ENCODE results near the gene NLGN3.

The NLGN3 gene

DNA sequence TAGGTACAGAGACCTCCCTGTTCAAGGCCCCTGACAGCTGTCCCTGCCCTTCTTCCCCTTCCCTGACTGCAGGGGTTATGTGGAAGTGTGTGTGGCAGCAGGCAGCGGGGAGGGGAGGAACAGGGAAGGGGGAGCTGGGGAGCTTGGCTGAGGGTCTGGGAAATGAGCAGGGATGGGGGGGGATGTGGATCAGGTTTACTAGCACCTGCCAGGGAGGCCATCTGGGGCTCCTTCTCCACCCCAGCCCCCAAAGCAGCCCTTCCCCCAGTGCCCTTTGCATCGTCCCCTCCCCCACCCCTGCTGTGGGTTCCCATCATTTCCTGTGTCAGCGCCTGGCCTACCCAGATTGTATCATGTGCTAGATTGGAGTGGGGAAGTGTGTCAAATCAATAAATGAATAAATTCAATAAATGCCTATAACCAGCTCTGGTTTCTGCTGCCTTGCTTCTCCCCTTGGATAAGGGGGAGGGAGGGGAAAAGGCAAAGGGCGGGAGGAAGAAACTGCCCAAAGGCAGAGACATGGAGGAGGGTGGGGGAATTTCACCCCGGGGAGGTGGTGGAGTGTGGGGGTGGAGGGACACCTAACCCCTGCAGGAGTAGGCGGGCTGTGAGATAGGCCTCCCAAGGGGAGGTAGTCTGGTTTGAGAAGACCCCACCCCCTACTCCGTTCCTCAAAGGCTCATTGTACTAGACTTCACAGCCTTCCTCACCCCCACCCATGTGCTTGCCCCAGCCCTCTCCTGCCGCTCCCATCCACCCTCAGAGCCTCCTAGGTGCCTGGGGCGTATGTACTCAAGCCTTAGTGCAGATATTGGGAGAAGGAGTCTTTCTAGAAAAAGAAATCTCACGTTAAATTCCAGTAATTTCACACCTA, 41.3 kb upstream of the NLGN3 start:
- H3K9ac ChIP-seq (ENCODE audit: low read length) = no peak overlapping the region
- H3K27me3 ChIP-seq (replicated peaks; ENCODE audit: control insufficient read depth, insufficient read depth, low read length) = peaks cover 28% of the 10 kb centered on the region
- H3K4me1 ChIP-seq (ENCODE audit: control insufficient read depth, insufficient read depth, low read length) = no peaks in the 10 kb centered on the region
- H3K4me3 ChIP-seq (ENCODE audit: low read length) = no peak overlapping the region
- DNase-seq (ENCODE audit: low read depth) = no peak
- no peaks in the 10 kb centered on the region for H3K9me3 ChIP-seq (ENCODE audit: control insufficient read depth, low read length)
- H3K36me3 ChIP-seq (ENCODE audit: control insufficient read depth, insufficient read depth, low read length, severe bottlenecking) = no peaks in the 10 kb centered on the region

DNA sequence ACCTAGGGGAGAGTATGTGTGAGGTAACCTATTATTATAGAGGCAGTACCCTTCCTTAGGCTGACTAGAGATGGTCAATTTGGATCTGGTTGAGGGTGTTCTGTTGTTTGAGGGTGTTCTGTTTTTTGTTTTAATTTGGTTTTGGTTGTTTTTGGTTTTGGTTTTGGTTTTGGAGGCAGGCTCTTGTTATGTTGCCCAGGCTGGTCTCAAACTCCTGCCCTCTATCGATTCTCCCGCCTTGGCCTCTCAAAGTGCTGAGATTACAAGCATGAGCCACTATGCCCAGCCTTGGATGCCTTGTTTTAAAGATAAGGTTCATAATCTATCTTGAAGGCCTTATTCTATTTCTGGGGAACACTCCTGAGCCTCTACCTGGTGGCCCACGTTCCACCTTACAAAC, 39.0 kb upstream of the NLGN3 start:
- H3K9me3 ChIP-seq (ENCODE audit: control insufficient read depth, low read length) = no peaks in the 10 kb centered on the region
- no peaks in the 10 kb centered on the region for H3K36me3 ChIP-seq (ENCODE audit: control insufficient read depth, insufficient read depth, low read length, severe bottlenecking)
- no peak overlapping the region for H3K9ac ChIP-seq (ENCODE audit: low read length)
- H3K27me3 ChIP-seq (replicated peaks; ENCODE audit: control insufficient read depth, insufficient read depth, low read length) = peaks cover 40% of the 10 kb centered on the region
- DNase-seq (ENCODE audit: low read depth) = no peak
- no peak overlapping the region for H3K4me3 ChIP-seq (ENCODE audit: low read length)
- no peaks in the 10 kb centered on the region for H3K4me1 ChIP-seq (ENCODE audit: control insufficient read depth, insufficient read depth, low read length)

DNA sequence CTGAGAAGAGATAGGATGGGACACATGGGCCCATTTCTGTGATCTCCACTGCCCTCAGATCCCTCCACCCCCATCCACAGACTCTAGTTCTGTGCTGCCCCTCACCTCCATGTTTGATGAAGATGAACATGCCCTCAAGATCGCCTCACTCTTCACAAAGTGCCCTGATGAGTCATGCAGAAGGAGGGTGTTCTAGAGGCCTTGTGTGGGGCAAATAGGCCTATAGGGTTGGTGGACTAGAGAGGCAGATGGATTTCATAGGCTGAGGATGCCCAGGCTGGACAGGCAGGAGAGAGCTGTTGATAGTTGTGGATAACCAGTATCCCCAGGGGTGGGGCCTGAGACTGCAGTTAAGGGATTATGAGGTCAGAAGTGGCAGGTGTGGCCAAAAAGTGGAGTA, 38.2 kb upstream of the NLGN3 start, which contains the start of gene CXorf65:
CXorf65 (minus strand) TSS at position 314 of the 400 bp plus-strand sequence; CDS start at position 130, 184 bp downstream.
- no peaks in the 10 kb centered on the region for H3K36me3 ChIP-seq (ENCODE audit: control insufficient read depth, insufficient read depth, low read length, severe bottlenecking)
- peaks cover 40% of the 10 kb centered on the region for H3K27me3 ChIP-seq (replicated peaks; ENCODE audit: control insufficient read depth, insufficient read depth, low read length)
- H3K4me3 ChIP-seq (ENCODE audit: low read length) = no peak within 1 kb of the TSS
- no peaks in the 10 kb centered on the region for H3K9me3 ChIP-seq (ENCODE audit: control insufficient read depth, low read length)
- H3K9ac ChIP-seq (ENCODE audit: low read length) = no peak within 1 kb of the TSS
- DNase-seq (ENCODE audit: low read depth) = no peak
- H3K4me1 ChIP-seq (ENCODE audit: control insufficient read depth, insufficient read depth, low read length) = no peaks in the 10 kb centered on the region

DNA sequence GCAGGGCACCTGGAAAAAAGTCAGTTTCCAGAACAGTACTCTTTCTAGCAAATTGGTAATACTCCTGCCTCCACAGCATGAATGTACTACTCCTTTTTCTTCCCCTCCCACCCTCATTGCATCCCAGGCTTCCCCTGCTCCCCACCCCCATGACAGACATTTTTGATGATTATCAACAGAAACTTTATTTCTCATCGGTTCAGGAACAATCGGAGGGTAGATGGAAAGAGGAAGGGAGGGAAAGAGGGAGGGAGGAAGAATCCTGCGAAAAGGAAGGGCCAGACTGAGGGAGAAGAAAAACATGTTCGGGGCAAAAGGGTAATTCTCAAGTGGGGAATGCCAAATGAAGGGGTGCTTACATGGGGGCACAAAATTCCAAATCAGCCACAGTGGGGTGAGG, 37.4 kb upstream of the NLGN3 start:
- no peaks in the 10 kb centered on the region for H3K36me3 ChIP-seq (ENCODE audit: control insufficient read depth, insufficient read depth, low read length, severe bottlenecking)
- no peaks in the 10 kb centered on the region for H3K9me3 ChIP-seq (ENCODE audit: control insufficient read depth, low read length)
- no peak overlapping the region for H3K9ac ChIP-seq (ENCODE audit: low read length)
- no peak for DNase-seq (ENCODE audit: low read depth)
- H3K27me3 ChIP-seq (replicated peaks; ENCODE audit: control insufficient read depth, insufficient read depth, low read length) = peaks cover 43% of the 10 kb centered on the region
- no peaks in the 10 kb centered on the region for H3K4me1 ChIP-seq (ENCODE audit: control insufficient read depth, insufficient read depth, low read length)
- no peak overlapping the region for H3K4me3 ChIP-seq (ENCODE audit: low read length)

DNA sequence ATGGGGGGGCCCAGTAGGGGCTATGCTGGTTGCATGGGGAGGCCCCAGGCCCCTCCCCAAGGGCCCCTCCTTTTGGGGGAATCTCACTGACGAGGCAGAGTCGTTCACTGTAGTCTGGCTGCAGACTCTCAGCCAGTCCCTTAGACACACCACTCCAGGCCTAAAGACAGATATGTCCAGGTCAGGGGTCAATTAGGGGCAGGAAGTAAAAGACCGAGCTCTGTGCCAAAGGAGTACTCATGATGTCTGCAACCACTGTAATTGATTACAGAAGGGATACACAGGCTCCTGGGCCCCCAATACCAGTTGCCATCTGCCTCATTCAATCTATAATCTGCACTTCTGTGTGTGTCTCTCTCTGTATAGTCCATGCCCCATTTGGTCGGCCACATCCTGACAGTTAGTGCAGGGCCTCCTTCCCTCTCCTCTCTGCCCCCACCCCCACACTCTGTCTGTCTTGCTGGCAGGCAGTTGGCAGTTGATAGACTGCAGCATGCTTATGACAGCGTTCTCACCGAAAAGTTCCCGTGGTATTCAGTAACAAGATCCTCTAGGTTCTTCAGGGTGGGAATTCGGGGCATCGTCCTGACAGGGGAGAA, 36.8 kb upstream of the NLGN3 start:
- no peaks in the 10 kb centered on the region for H3K4me1 ChIP-seq (ENCODE audit: control insufficient read depth, insufficient read depth, low read length)
- no peak for DNase-seq (ENCODE audit: low read depth)
- H3K36me3 ChIP-seq (ENCODE audit: control insufficient read depth, insufficient read depth, low read length, severe bottlenecking) = no peaks in the 10 kb centered on the region
- H3K9me3 ChIP-seq (ENCODE audit: control insufficient read depth, low read length) = no peaks in the 10 kb centered on the region
- H3K27me3 ChIP-seq (replicated peaks; ENCODE audit: control insufficient read depth, insufficient read depth, low read length) = peaks cover 48% of the 10 kb centered on the region
- no peak overlapping the region for H3K9ac ChIP-seq (ENCODE audit: low read length)
- H3K4me3 ChIP-seq (ENCODE audit: low read length) = no peak overlapping the region

DNA sequence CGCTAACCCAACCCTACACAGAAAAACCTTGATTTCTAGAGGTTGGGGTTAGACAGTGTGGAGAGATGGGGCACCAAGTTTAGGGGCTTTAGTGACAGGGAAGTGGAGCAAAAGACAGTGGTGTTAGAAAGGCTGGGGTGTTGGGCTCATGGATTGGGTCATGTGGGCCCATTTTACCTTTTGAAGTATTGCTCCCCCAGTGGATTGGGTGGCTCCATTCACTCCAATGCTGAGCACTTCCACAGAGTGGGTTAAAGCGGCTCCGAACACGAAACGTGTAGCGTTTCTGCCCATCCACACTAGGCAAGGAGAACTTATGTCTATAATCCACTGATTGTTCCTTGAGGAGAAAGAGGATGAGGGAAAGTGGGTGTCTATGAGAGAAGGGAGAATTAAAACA, 35.6 kb upstream of the NLGN3 start:
- H3K4me3 ChIP-seq (ENCODE audit: low read length) = no peak overlapping the region
- H3K27me3 ChIP-seq (replicated peaks; ENCODE audit: control insufficient read depth, insufficient read depth, low read length) = peaks cover 53% of the 10 kb centered on the region
- H3K36me3 ChIP-seq (ENCODE audit: control insufficient read depth, insufficient read depth, low read length, severe bottlenecking) = no peaks in the 10 kb centered on the region
- no peaks in the 10 kb centered on the region for H3K9me3 ChIP-seq (ENCODE audit: control insufficient read depth, low read length)
- H3K4me1 ChIP-seq (ENCODE audit: control insufficient read depth, insufficient read depth, low read length) = no peaks in the 10 kb centered on the region
- no peak overlapping the region for H3K9ac ChIP-seq (ENCODE audit: low read length)
- no peak for DNase-seq (ENCODE audit: low read depth)

DNA sequence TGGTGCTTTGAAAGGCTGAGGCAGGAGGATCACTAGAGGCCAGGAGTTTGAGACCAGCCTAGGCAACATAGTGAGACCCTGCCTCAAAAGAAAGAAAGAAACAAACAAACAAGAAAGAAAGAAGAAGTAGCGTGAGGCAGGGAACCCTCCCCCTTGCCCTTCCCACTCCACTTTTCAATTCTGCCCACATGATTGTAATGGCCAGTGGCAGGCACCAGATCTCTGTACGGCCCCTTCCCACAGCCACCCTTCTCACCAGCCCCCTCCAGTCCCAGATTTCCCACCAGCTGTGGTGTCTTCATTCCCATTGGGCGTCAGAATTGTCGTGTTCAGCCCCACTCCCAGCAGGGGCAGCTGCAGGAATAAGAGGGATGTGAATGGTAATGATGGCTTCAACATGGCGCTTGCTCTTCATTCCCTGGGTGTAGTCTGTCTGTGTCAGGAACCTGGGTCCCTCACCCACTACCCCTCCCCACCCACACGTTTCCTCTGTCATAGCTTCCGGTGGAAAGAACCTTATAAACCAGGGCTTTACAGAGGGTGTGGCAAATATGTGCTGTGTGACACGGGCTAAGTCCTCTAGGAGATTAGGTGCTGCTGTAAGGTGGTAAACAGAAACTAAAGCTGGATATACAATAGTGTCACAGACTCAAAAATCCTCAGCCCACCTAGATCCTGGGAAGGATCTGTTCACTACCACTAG, 33.3 kb upstream of the NLGN3 start, which contains the start of gene IL2RG:
IL2RG (minus strand) TSS at position 437 of the 703 bp plus-strand sequence; CDS start at position 399, 38 bp downstream.
- no peaks in the 10 kb centered on the region for H3K36me3 ChIP-seq (ENCODE audit: control insufficient read depth, insufficient read depth, low read length, severe bottlenecking)
- no peak for DNase-seq (ENCODE audit: low read depth)
- no peak within 1 kb of the TSS for H3K9ac ChIP-seq (ENCODE audit: low read length)
- no peak within 1 kb of the TSS for H3K4me3 ChIP-seq (ENCODE audit: low read length)
- H3K4me1 ChIP-seq (ENCODE audit: control insufficient read depth, insufficient read depth, low read length) = no peaks in the 10 kb centered on the region
- H3K27me3 ChIP-seq (replicated peaks; ENCODE audit: control insufficient read depth, insufficient read depth, low read length) = peaks cover 50% of the 10 kb centered on the region
- no peaks in the 10 kb centered on the region for H3K9me3 ChIP-seq (ENCODE audit: control insufficient read depth, low read length)

DNA sequence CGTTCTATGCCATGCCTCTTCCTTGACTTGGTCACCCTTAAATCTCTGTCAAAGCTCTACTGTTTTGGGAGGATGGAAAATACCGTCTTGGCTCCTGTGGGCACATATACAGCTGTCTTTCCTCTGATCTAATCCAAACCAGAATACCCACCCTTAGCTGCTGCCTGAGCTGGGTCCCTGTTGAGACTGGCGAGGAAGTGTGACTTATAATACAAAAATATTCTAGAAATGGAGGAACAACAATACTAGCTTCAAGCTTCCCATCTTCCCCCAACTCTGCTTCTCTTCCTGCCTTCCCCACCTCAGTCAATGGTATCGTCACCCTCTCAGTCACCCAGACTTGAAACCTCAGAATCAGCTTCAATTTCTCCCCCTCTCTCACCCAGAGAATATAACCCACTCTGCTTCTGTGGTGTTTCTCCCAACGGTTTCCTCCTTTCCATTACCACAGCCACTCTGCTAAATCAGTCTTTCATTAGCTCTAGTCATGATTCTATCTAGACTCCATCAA, 32.7 kb upstream of the NLGN3 start:
- no peaks in the 10 kb centered on the region for H3K36me3 ChIP-seq (ENCODE audit: control insufficient read depth, insufficient read depth, low read length, severe bottlenecking)
- peaks cover 50% of the 10 kb centered on the region for H3K27me3 ChIP-seq (replicated peaks; ENCODE audit: control insufficient read depth, insufficient read depth, low read length)
- H3K4me1 ChIP-seq (ENCODE audit: control insufficient read depth, insufficient read depth, low read length) = no peaks in the 10 kb centered on the region
- no peak overlapping the region for H3K9ac ChIP-seq (ENCODE audit: low read length)
- H3K9me3 ChIP-seq (ENCODE audit: control insufficient read depth, low read length) = no peaks in the 10 kb centered on the region
- no peak overlapping the region for H3K4me3 ChIP-seq (ENCODE audit: low read length)
- no peak for DNase-seq (ENCODE audit: low read depth)

DNA sequence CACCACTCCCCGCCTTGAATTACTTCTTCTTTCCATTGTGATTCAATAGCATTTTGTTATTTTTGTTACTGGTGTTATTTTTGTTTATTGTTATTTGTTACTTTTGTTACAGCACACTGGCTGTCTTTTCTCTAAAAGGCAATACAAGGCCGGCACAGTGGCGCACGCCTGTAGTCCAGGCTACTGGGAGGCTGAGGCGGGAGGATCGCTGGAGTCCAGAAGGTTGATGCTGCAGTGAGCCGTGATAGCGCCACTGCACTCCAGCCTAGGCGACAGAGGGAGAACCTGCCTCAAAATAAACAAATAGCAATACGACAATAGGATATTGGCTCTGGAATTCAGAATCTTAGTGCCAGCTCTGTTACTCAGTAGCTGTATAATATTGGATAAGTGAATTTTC, 27.3 kb upstream of the NLGN3 start:
- DNase-seq (ENCODE audit: low read depth) = no peak
- H3K4me3 ChIP-seq (ENCODE audit: low read length) = no peak overlapping the region
- no peak overlapping the region for H3K9ac ChIP-seq (ENCODE audit: low read length)
- peaks cover 16% of the 10 kb centered on the region for H3K36me3 ChIP-seq (ENCODE audit: control insufficient read depth, insufficient read depth, low read length, severe bottlenecking)
- no peaks in the 10 kb centered on the region for H3K9me3 ChIP-seq (ENCODE audit: control insufficient read depth, low read length)
- peaks cover 9% of the 10 kb centered on the region for H3K27me3 ChIP-seq (replicated peaks; ENCODE audit: control insufficient read depth, insufficient read depth, low read length)
- no peaks in the 10 kb centered on the region for H3K4me1 ChIP-seq (ENCODE audit: control insufficient read depth, insufficient read depth, low read length)

DNA sequence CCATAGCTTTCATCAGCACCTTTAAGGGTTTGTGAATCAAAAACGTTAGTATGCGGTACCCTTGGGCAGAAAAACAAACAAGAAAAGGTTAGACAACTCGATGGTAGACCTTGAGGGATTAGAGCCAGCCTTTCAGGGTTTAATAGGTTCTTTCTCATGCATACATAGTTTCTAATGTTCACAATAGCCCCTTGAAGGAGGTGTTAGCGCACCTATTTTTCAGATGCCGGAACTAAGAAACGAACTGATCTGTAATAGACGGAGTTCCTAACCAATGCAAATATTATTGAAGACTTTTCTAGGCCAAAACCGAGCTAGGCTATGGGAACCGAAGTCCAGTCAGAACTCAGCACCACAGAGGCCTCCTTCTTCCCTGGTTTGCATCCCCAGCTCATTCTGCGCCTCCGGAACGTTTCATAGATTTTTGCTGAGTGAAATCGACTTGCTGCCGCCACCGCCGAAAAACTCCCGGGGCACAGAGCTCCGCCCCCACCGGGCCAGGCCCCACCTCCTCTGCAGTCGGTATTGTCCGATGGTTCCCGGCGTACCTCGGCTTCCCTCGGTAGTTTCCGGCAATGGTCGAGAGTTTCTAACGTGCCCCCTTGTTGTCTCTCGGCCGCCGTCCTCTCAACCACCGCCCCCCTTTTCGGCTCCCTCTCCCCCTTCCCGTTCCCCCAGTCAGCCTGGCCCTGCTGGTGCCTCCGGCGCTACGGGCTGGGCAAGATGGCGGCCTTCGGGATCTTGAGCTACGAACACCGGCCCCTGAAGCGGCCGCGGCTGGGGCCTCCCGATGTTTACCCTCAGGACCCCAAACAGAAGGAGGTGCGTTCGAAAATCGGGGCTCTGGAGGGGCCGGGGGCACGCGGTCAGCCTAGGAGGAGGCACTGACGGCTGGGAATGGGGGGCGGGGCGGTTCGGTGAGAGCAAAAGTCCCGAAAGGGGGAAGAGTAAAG, 26.3 kb upstream of the NLGN3 start, which contains the start of gene MED12:
MED12 (plus strand) TSS at position 565 of the 953 bp plus-strand sequence; CDS start at position 724, 159 bp downstream.
- H3K9ac ChIP-seq (ENCODE audit: low read length) = peak within 1 kb of the TSS; percentile 84
- peaks cover 25% of the 10 kb centered on the region for H3K36me3 ChIP-seq (ENCODE audit: control insufficient read depth, insufficient read depth, low read length, severe bottlenecking)
- no peaks in the 10 kb centered on the region for H3K9me3 ChIP-seq (ENCODE audit: control insufficient read depth, low read length)
- no peaks in the 10 kb centered on the region for H3K4me1 ChIP-seq (ENCODE audit: control insufficient read depth, insufficient read depth, low read length)
- peak; percentile 89 for DNase-seq (ENCODE audit: low read depth)
- peaks cover 4% of the 10 kb centered on the region for H3K27me3 ChIP-seq (replicated peaks; ENCODE audit: control insufficient read depth, insufficient read depth, low read length)
- peak within 1 kb of the TSS; percentile 79 for H3K4me3 ChIP-seq (ENCODE audit: low read length)
